ENCODE measurements around the gene KRT13. TPM values are rescaled to one million over a fixed set of nuclear protein-coding genes. Genes with fewer than 3 reads are reported as not detected.

The KRT13 gene
- total RNA-seq, 3 donors from 2014 or later: 1.6 TPM; not detected in 2

DNA sequence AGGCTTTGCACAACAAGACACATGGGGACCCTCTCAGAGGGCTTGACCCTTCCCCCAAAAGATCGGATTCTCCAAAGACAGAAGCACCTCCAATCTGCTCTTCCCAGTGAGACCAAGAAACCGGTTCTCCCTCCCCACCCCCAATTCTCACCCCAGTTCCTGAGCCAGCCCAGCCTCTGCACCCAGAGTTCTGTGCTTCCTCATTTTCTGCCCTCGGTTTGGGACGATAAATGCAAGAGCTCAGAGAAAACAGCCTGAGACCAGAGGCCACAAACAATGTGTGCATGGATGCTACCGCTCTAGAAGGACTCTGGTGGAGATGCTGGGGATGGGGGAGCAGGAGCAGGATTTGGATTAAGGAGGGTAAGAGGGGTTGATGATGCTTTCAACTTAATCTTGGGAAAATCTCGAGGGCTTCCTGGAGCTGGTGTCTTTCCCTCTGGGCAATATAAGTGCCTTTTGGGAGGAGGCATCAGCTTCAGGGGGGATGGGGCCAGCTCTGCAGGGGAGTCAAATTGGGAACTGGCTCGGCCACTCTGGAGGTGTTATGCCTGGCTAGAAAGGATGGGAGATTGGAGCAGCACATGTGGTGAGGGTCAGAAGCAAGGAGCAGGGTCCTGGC, 7.2 kb upstream of the KRT13 start:
- no peak for DNase-seq (ENCODE audit: low spot score in 2 of 2)
- Histone ChIP-seq H3K4me3 (no peak overlapping the region), H3K27me3 (no peaks in the 10 kb centered on the region), H3K36me3 (no peaks in the 10 kb centered on the region), H3K27ac (peak overlapping the region in 1 of 2 donors; percentile 44), H3K4me1 (no peaks in the 10 kb centered on the region), H3K9me3 (no peaks in the 10 kb centered on the region)
- TF ChIP-seq POLR2A (IDR thresholded peaks at IDR 0.05) (no peak), CTCF (IDR thresholded peaks at IDR 0.05) (no peak), POLR2AphosphoS5 (IDR thresholded peaks at IDR 0.05) (no peak)
- intact Hi-C loops (cut with DNase I; ENCODE audit: low total_unique reads): no loop called here

DNA sequence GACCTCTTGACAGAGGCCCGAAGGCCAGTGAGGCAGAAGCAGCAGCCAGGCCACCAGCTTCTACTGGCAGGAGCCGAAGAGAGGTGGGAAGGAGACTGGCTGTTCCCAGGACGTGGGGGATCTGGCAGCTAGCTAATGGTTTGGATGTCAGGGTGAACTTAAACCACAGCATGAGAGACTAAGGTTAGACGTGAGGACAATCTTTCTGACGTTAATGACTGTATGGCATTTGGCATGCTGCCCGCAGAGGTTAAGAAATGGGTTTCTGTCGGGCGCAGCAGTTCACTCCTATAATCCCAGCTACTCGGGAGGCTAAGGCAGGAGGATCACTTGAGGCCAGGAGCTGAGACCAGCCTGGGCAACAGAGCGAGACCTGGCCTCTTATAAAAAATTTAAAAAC, 6.3 kb upstream of the KRT13 start:
- H3K4me3 ChIP-seq: no peak overlapping the region
- H3K27ac ChIP-seq: peak overlapping the region; percentile 41 to 44
- no peaks in the 10 kb centered on the region for H3K27me3 ChIP-seq
- TF ChIP-seq POLR2AphosphoS5 (IDR thresholded peaks at IDR 0.05) (no peak), POLR2A (IDR thresholded peaks at IDR 0.05) (no peak), CTCF (IDR thresholded peaks at IDR 0.05) (no peak)
- H3K36me3 ChIP-seq: no peaks in the 10 kb centered on the region
- no peak for DNase-seq (ENCODE audit: low spot score in 2 of 2)
- no peaks in the 10 kb centered on the region for H3K4me1 ChIP-seq
- intact Hi-C loops (cut with DNase I; ENCODE audit: low total_unique reads): no loop called here
- H3K9me3 ChIP-seq: no peaks in the 10 kb centered on the region

GRCh38 chr17:41511116-41511515, 5.7 kb upstream of the KRT13 start:
- no peaks in the 10 kb centered on the region for H3K4me1 ChIP-seq
- intact Hi-C loops (cut with DNase I; ENCODE audit: low total_unique reads): no loop called here
- peak overlapping the region; percentile 41 to 44 for H3K27ac ChIP-seq
- H3K36me3 ChIP-seq: no peaks in the 10 kb centered on the region
- no peak overlapping the region for H3K4me3 ChIP-seq
- no peaks in the 10 kb centered on the region for H3K27me3 ChIP-seq
- TF ChIP-seq CTCF (IDR thresholded peaks at IDR 0.05) (no peak), POLR2A (IDR thresholded peaks at IDR 0.05) (no peak), POLR2AphosphoS5 (IDR thresholded peaks at IDR 0.05) (no peak)
- no peak for DNase-seq (ENCODE audit: low spot score in 2 of 2)
- H3K9me3 ChIP-seq: no peaks in the 10 kb centered on the region

GRCh38 chr17:41510251-41511065, 5.0 kb upstream of the KRT13 start:
- Histone ChIP-seq H3K27ac (peak overlapping the region; percentile 41 to 44), H3K4me3 (no peak overlapping the region), H3K9me3 (no peaks in the 10 kb centered on the region), H3K36me3 (no peaks in the 10 kb centered on the region), H3K4me1 (no peaks in the 10 kb centered on the region), H3K27me3 (no peaks in the 10 kb centered on the region)
- intact Hi-C loops (cut with DNase I; ENCODE audit: low total_unique reads): no loop called here
- DNase-seq (ENCODE audit: low spot score in 2 of 2): no peak
- no peak for TF ChIP-seq POLR2AphosphoS5 (IDR thresholded peaks at IDR 0.05)
- no peak for TF ChIP-seq POLR2A (IDR thresholded peaks at IDR 0.05)
- TF ChIP-seq CTCF (IDR thresholded peaks at IDR 0.05): no peak

DNA sequence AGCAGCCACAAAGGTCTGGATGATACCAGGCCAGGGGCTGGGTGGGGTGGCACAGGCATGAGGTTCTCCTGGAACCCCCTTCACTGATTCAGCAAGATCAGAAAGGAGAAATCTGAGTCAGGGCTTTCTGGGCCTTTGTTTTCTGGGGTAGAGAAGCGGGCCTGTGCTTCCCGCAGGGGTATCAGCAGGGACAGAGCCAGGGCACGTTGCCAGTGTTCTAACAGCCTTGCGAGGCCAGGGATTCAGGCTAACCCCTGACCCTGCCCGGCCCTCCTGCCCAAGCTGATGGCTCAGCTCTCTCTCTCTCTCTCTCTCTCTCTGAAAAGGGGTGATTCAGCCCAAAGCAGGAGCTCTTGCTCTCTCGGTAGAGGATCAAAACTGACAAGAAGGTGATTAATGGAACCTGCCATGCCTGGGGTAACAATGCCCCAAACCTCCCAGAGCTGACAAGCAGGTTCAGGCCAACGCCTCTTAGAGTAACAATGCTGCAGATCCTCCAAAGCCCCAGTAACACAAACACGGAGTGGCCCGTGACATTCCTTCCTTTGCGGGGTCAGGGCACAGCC, 2.0 kb upstream of the KRT13 start:
- intact Hi-C loops (cut with DNase I; ENCODE audit: low total_unique reads): no loop called here
- no peak for DNase-seq (ENCODE audit: low spot score in 2 of 2)
- H3K36me3 ChIP-seq: no peaks in the 10 kb centered on the region
- no peak for TF ChIP-seq CTCF (IDR thresholded peaks at IDR 0.05)
- no peak for TF ChIP-seq POLR2AphosphoS5 (IDR thresholded peaks at IDR 0.05)
- no peak for TF ChIP-seq POLR2A (IDR thresholded peaks at IDR 0.05)
- peak overlapping the region in 1 of 2 donors; percentile 50 for H3K27ac ChIP-seq
- no peak overlapping the region for H3K4me3 ChIP-seq
- H3K9me3 ChIP-seq: no peaks in the 10 kb centered on the region
- H3K4me1 ChIP-seq: no peaks in the 10 kb centered on the region
- no peaks in the 10 kb centered on the region for H3K27me3 ChIP-seq

All from breast epithelium (tissue), 4 donors.